Esophagus squamous epithelium (tissue), 5 donors: ENCODE measurements around the gene FAM228B. TPM values are rescaled to one million over a fixed set of nuclear protein-coding genes. Genes with fewer than 3 reads are reported as not detected.

Source experiments
- DNase-seq: peaks from one replicate; lab custom pipeline; 2025; lab: John Stamatoyannopoulos, UW
- H3K27ac ChIP-seq, 4 donors: fragments of 200-600 bp; sonication (generic); one replicate each; pipeline ENCODE4 v1.5.1; 2016 to 2019; ENCODE audit warnings: mild to moderate bottlenecking in 1 of 4
- H3K27me3 ChIP-seq, 4 donors: fragments of 200-600 bp; sonication (generic); 1 replicate in 3 of 4; 2 replicates in 1 of 4; pipeline versions ENCODE4 v1.5.1 to v1.6.0; 2017 to 2021; ENCODE audit warnings: antibody characterized with exemption in 1 of 4
- H3K36me3 ChIP-seq, 3 donors: fragments of 200-600 bp; sonication (generic); one replicate each; pipeline ENCODE4 v1.5.1; 2016 to 2019
- H3K4me1 ChIP-seq, 3 donors: fragments of 200-600 bp; sonication (generic); one replicate each; pipeline ENCODE4 v1.5.1; 2017 to 2019
- H3K4me3 ChIP-seq, 4 donors: fragments of 200-600 bp; sonication (generic); 1 replicate in 3 of 4; 2 replicates in 1 of 4; pipeline ENCODE4 v1.5.1; 2016 to 2019; ENCODE audit warnings: mild to moderate bottlenecking in 2 of 4, moderate library complexity in 1 of 4
- H3K9me3 ChIP-seq, 3 donors: fragments of 200-600 bp; sonication (generic); one replicate each; pipeline ENCODE4 v1.5.1; 2016 to 2019
- POLR2A ChIP-seq, 4 donors: fragments of 450-650 bp; IDR thresholded peaks; one replicate each; pipeline ENCODE4 v1.6.1; 2017; ENCODE audit warnings: antibody characterized with exemption in 4 of 4, mild to moderate bottlenecking in 4 of 4, moderate library complexity in 3 of 4
- WGBS, 2 donors: methylation state at CpG; one replicate each; pipeline ENCODE4 v1.1.5; 2018; 5-methylcytosine and 5-hydroxymethylcytosine counted together
- intact Hi-C: fragments of 100-400 bp; cut with DNase I; formaldehyde crosslinking; loops from one replicate; pipeline ENCODE4 v1.15.0; 2022
- total RNA-seq, 4 donors: library from RNA; depleted of rRNA; stranded (reverse); fragments of >200 nt; gene quantifications; one replicate each; pipeline ENCODE4 v1.1.0, GENCODE V29; 2016
- TF ChIP-seq, protein P1 (sequence below), 6 experiments: fragments of 450-650 bp in 4 of 6; fragments of 200-600 bp in 2 of 6; sonication (generic) in 2 of 6; IDR thresholded peaks; one replicate each; pipeline ENCODE4 v1.5.1; 2016 to 2019; ENCODE audit warnings: antibody characterized with exemption in 6 of 6, mild to moderate bottlenecking in 4 of 6, moderate library complexity in 4 of 6
- donor health status: DM: yes; HTN: yes; CAD: no.

Gene FAM228B
- total RNA-seq, 4 donors from 2014 or later: 0.87 to 16.4 (median 8.4) TPM

DNA sequence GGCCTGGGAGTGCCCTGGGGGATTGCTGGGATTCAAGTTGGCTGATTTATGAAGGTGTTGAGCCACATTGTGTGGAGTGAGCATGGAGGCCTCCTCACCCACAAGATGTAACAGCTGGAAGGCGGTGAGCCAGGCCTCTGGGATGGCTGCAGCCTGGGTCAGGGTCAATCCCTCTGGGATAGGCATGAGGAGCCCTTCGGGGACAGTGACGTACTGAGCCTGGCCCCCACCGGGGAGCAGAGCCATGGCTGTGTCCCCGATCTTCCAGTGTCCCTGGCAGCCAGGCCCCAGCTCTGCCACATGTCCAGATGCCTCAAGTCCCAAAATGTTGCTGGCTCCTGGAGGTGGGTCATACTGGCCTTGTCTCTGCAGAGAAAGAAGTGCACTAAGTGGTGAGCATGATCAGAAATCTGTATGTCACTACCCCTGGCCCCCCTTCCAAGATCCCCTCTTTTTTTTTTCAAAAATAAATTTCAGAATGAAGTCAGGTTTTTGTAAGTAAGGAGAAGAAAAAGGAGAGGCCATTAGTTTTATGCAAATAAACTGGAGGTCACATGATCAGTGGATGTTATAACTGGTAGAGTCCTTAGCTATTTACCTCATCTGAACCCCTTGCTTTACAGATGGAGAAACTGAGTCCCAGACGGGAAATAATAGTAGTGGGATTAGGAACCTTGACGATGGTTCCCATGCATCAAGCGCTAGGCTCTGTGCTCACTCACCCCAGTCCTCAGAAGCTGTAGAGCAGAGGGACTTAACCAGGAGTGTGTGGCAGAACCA, 40.3 kb upstream of the FAM228B start:
- peak overlapping the region; percentile 90 to 97 (median 95) for H3K27ac ChIP-seq
- 33 to 73% methylated on average over 1 to 5 of the region's 8 CpGs for WGBS, 2 donors
- no peaks in the 10 kb centered on the region for H3K9me3 ChIP-seq
- TF ChIP-seq, protein P1, sequence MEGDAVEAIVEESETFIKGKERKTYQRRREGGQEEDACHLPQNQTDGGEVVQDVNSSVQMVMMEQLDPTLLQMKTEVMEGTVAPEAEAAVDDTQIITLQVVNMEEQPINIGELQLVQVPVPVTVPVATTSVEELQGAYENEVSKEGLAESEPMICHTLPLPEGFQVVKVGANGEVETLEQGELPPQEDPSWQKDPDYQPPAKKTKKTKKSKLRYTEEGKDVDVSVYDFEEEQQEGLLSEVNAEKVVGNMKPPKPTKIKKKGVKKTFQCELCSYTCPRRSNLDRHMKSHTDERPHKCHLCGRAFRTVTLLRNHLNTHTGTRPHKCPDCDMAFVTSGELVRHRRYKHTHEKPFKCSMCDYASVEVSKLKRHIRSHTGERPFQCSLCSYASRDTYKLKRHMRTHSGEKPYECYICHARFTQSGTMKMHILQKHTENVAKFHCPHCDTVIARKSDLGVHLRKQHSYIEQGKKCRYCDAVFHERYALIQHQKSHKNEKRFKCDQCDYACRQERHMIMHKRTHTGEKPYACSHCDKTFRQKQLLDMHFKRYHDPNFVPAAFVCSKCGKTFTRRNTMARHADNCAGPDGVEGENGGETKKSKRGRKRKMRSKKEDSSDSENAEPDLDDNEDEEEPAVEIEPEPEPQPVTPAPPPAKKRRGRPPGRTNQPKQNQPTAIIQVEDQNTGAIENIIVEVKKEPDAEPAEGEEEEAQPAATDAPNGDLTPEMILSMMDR (IDR thresholded peaks at IDR 0.05): no peak
- TF ChIP-seq POLR2A (IDR thresholded peaks at IDR 0.05): no peak
- H3K36me3 ChIP-seq: peaks cover 0 to 47% (median 7%) of the 10 kb centered on the region in 3 donors
- H3K4me1 ChIP-seq: peaks cover 12 to 52% (median 20%) of the 10 kb centered on the region in 3 donors
- H3K27me3 ChIP-seq: no peaks in the 10 kb centered on the region
- peak overlapping the region; percentile 52 to 78 (median 68) for H3K4me3 ChIP-seq
- DNase-seq: no peak
- intact Hi-C loops: no loop called here

DNA sequence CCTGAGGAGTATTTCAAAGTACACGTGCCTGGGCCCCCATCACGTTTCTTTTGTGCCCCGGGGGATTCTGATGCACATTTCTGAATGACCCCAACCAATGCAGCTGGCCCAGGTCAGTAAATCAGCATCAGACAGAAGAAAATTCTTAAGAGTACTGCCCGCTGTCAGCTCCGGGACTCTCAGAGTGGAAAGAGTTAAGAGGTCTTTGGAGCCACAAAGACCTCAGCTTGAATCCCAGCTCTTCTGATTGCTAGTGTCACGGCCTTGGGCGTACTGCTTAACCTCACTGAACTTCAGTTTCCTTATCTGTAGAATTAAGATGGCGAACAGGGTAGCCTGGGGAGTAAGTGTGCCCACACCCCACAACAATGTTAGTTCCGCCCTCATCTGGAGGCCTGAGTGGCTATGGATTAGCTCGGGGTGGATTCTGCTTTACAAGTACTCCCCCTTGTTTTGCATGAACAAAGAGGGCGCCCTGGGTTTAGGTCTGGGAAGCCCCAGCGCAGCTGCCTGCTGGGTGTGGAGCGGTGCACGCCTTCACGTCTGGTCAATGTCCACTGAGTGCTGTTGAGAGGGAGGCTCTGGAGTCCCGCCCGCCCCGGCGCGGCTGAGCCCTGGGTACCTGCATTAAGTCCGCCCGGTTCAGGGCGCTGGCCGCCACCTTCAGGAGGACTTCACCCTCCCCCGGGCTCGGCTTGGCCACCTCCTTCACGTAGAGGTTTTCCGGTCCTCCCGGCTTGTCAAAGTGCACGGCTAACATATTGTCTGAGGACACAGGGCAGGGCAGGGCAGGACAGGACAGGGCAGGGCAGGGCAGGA, 39.5 kb upstream of the FAM228B start:
- TF ChIP-seq POLR2A (IDR thresholded peaks at IDR 0.05): peak in 2 of 4 donors; percentile 18 to 36
- TF ChIP-seq, protein P1 (IDR thresholded peaks at IDR 0.05): no peak
- Histone ChIP-seq H3K27ac (peak overlapping the region; percentile 90 to 97 (median 95)), H3K27me3 (no peaks in the 10 kb centered on the region), H3K4me1 (peaks cover 10 to 44% (median 20%) of the 10 kb centered on the region in 3 donors), H3K36me3 (peaks cover 0 to 44% (median 7%) of the 10 kb centered on the region in 3 donors), H3K9me3 (no peaks in the 10 kb centered on the region), H3K4me3 (peak overlapping the region; percentile 52 to 78 (median 68))
- 24 to 27% methylated on average over 9 to 10 of the region's 30 CpGs for whole genome bisulfite sequencing, 2 donors
- intact Hi-C loops: no loop called here
- peak; percentile 57 for DNase-seq

DNA sequence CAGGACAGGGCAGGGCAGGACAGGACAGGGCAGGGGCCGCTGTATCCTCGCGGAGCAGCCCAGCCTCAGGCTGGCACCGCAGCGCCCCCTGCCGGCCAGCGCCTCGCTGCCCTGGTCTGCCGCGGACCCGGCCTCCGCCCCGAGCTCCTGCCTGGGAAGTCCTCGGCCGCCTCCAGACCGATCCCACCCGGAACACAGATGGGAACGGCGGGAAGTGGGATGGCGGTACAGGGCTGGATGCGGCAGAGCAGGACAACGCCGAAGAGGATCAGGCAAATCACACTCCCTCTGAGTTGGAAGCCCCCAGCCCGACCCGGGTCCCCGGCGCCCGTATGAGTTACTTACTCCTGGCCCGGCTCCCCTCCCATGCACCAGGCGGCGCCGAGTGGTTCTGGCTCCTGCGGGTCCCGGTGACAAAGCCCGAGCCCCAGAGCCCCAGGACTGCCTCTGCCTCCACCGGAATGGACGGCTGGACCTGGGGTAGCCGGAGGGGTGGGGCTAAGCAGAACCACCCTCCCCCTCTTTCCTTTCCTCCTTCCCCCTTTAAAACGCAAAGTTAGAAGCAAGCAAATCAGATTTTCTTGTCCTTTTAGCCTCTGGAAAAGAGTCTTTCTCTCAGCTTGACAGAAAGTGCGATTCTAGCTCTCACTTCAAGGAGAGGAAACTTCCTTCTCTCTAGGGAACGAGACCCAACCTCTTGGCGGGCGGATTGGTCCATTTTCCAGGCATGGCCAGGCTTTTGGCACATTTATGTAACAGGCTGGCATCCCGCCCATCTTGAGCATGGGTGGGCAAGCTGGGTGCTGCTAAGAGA, 38.7 kb upstream of the FAM228B start, which contains the start of gene TP53I3:
Gene TP53I3 (minus strand): TSS at position 449 of the 814 bp plus-strand sequence. CDS start 508 bp downstream, outside the sequence.
- Histone ChIP-seq H3K9me3 (no peaks in the 10 kb centered on the region), H3K36me3 (peaks cover 0 to 36% (median 7%) of the 10 kb centered on the region in 3 donors), H3K27me3 (no peaks in the 10 kb centered on the region), H3K27ac (peak within 1 kb of the TSS; percentile 90 to 97 (median 95)), H3K4me1 (peaks cover 10 to 42% (median 20%) of the 10 kb centered on the region in 3 donors), H3K4me3 (peak within 1 kb of the TSS; percentile 52 to 78 (median 68))
- WGBS, 2 donors: 2 to 3% methylated on average over 9 to 16 of the region's 44 CpGs
- TF ChIP-seq, protein P1 (IDR thresholded peaks at IDR 0.05): peak; percentile 94 to 100 (median 98)
- TF ChIP-seq POLR2A (IDR thresholded peaks at IDR 0.05): peak in 2 of 4 donors; percentile 45 to 64
- intact Hi-C loops: no loop called here
- DNase-seq: peak; percentile 57

GRCh38 chr2:24085200-24085489, 38.1 kb upstream of the FAM228B start:
- Histone ChIP-seq H3K4me1 (peaks cover 10 to 42% (median 20%) of the 10 kb centered on the region in 3 donors), H3K36me3 (peaks cover 0 to 30% (median 7%) of the 10 kb centered on the region in 3 donors), H3K27me3 (no peaks in the 10 kb centered on the region), H3K4me3 (peak overlapping the region; percentile 52 to 78 (median 68)), H3K27ac (peak overlapping the region; percentile 90 to 97 (median 95)), H3K9me3 (no peaks in the 10 kb centered on the region)
- no peak for TF ChIP-seq POLR2A (IDR thresholded peaks at IDR 0.05)
- TF ChIP-seq, protein P1 (IDR thresholded peaks at IDR 0.05): no peak
- 34 to 39% methylated on average over 11 of the region's 11 CpGs for WGBS, 2 donors
- intact Hi-C loops: no loop called here
- no peak for DNase-seq
